HEK293 (cell line): ENCODE data around the gene SF1.

Experiments
- CTCF ChIA-PET: fragments of 350-600 bp; formaldehyde crosslinking; extraction: SDS; loops from one replicate; lab custom pipeline; 2021; ENCODE audit warnings: antibody characterized with exemption; lab: Yijun Ruan, JAX
- POLR2A ChIA-PET: fragments of 300-600 bp; formaldehyde crosslinking; extraction: SDS; loops from one replicate; lab custom pipeline; 2020; ENCODE audit warnings: antibody characterized with exemption, inconsistent platforms; lab: Yijun Ruan, JAX
- H3K27ac ChIP-seq: fragments of 200-500 bp; sonication (Bioruptor generic); 2 replicates; pipeline ENCODE4 v1.5.1; 2014; ENCODE audit warnings: low read depth, low read length, control low read depth, inconsistent platforms; ENCODE audit errors: extremely low read depth
- H3K36me3 ChIP-seq, 2 experiments: fragments of 200-500 bp in 1 of 2; sonication (Bioruptor generic) in 1 of 2; 1 replicate in 1 of 2; 2 replicates in 1 of 2; pipeline ENCODE4 v1.5.1; 2014 to 2017; ENCODE audit warnings: inconsistent platforms in 2 of 2, low read length in 2 of 2; ENCODE audit not compliant: control insufficient read depth in 2 of 2, insufficient read depth in 1 of 2
- H3K4me1 ChIP-seq: fragments of 200-500 bp; sonication (Bioruptor generic); 2 replicates; pipeline ENCODE4 v1.5.1; 2014; ENCODE audit warnings: mild to moderate bottlenecking, low read length, inconsistent platforms; ENCODE audit not compliant: control insufficient read depth, insufficient read depth
- H3K4me3 ChIP-seq: 2 replicates; pipeline ENCODE4 v1.5.1; 2011; ENCODE audit warnings: low read depth, mild to moderate bottlenecking, control low read depth, low read length, moderate library complexity
- H3K9me3 ChIP-seq: fragments of 200-500 bp; sonication (Bioruptor generic); 2 replicates; pipeline ENCODE4 v1.5.1; 2014; ENCODE audit warnings: low read depth, low read length, inconsistent platforms; ENCODE audit not compliant: control insufficient read depth, insufficient read depth
- AEBP2 ChIP-seq: fragments of 450-650 bp; formaldehyde crosslinking; IDR thresholded peaks from 2 replicates; pipeline ENCODE4 v1.5.1; 2016; ENCODE audit warnings: missing biosample characterization, missing genetic modification characterization, borderline replicate concordance
- BCL6B ChIP-seq: fragments of 450-650 bp; formaldehyde crosslinking; IDR thresholded peaks from 2 replicates; pipeline ENCODE4 v1.5.1; 2017; ENCODE audit warnings: missing biosample characterization, missing genetic modification characterization
- KLF16 ChIP-seq: fragments of 450-650 bp; formaldehyde crosslinking; IDR thresholded peaks from 2 replicates; pipeline ENCODE4 v1.5.1; 2017; ENCODE audit warnings: missing biosample characterization, missing genetic modification characterization
- PRDM6 ChIP-seq: fragments of 450-650 bp; formaldehyde crosslinking; IDR thresholded peaks from 2 replicates; pipeline ENCODE4 v1.5.1; 2017; ENCODE audit warnings: missing biosample characterization, missing genetic modification characterization
- SP3 ChIP-seq: fragments of 450-650 bp; formaldehyde crosslinking; IDR thresholded peaks from 2 replicates; pipeline ENCODE4 v1.5.1; 2016; ENCODE audit warnings: missing biosample characterization, missing genetic modification characterization
- ZBTB48 ChIP-seq: fragments of 450-650 bp; formaldehyde crosslinking; IDR thresholded peaks from 2 replicates; pipeline ENCODE4 v1.5.1; 2016; ENCODE audit warnings: missing biosample characterization, missing genetic modification characterization
- ZFP3 ChIP-seq: fragments of 450-650 bp; formaldehyde crosslinking; IDR thresholded peaks from 2 replicates; pipeline ENCODE4 v1.5.1; 2016; ENCODE audit warnings: low read depth, missing biosample characterization, missing genetic modification characterization
- ZIC2 ChIP-seq: fragments of 450-650 bp; formaldehyde crosslinking; IDR thresholded peaks from 2 replicates; pipeline ENCODE4 v1.5.1; 2016; ENCODE audit warnings: missing biosample characterization, missing genetic modification characterization
- ZNF175 ChIP-seq: fragments of 450-650 bp; formaldehyde crosslinking; IDR thresholded peaks from 2 replicates; pipeline ENCODE4 v1.5.1; 2016; ENCODE audit warnings: missing biosample characterization, missing genetic modification characterization
- ZNF266 ChIP-seq: fragments of 450-650 bp; formaldehyde crosslinking; IDR thresholded peaks from 2 replicates; pipeline ENCODE4 v1.5.1; 2016; ENCODE audit warnings: missing biosample characterization, missing genetic modification characterization, low read depth
- ZNF280C ChIP-seq: fragments of 450-650 bp; formaldehyde crosslinking; IDR thresholded peaks from 2 replicates; pipeline ENCODE4 v1.5.1; 2016; ENCODE audit warnings: missing biosample characterization, missing genetic modification characterization
- ZNF324 ChIP-seq: fragments of 450-650 bp; formaldehyde crosslinking; IDR thresholded peaks from 2 replicates; pipeline ENCODE4 v1.5.1; 2016; ENCODE audit warnings: missing biosample characterization, missing genetic modification characterization
- ZNF341 ChIP-seq: fragments of 450-650 bp; formaldehyde crosslinking; IDR thresholded peaks from 2 replicates; pipeline ENCODE4; 2016; ENCODE audit warnings: low read depth, missing biosample characterization, missing genetic modification characterization
- ZNF433 ChIP-seq: fragments of 450-650 bp; formaldehyde crosslinking; IDR thresholded peaks from 2 replicates; pipeline ENCODE4 v1.5.1; 2016; ENCODE audit warnings: missing biosample characterization, missing genetic modification characterization, low read depth
- ZNF513 ChIP-seq: fragments of 450-650 bp; IDR thresholded peaks from 2 replicates; pipeline ENCODE4 v1.5.1; 2018; ENCODE audit warnings: missing biosample characterization, missing genetic modification characterization
- ZNF521 ChIP-seq: fragments of 450-650 bp; formaldehyde crosslinking; IDR thresholded peaks from 2 replicates; pipeline ENCODE4 v1.5.1; 2017; ENCODE audit warnings: missing biosample characterization, mild to moderate bottlenecking, missing genetic modification characterization
- ZNF530 ChIP-seq: fragments of 450-650 bp; formaldehyde crosslinking; IDR thresholded peaks from 2 replicates; pipeline ENCODE4 v1.5.1; 2016; ENCODE audit warnings: low read depth, missing biosample characterization, missing genetic modification characterization
- ZNF621 ChIP-seq: fragments of 450-650 bp; formaldehyde crosslinking; IDR thresholded peaks from 2 replicates; pipeline ENCODE4 v1.5.1; 2017; ENCODE audit warnings: missing biosample characterization, missing genetic modification characterization
- ZNF639 ChIP-seq: fragments of 450-650 bp; formaldehyde crosslinking; IDR thresholded peaks from 2 replicates; pipeline ENCODE4 v1.5.1; 2016; ENCODE audit warnings: missing biosample characterization, missing genetic modification characterization
- ZNF677 ChIP-seq: fragments of 450-650 bp; IDR thresholded peaks from 2 replicates; pipeline ENCODE4 v1.5.0; 2018; ENCODE audit warnings: missing biosample characterization, mild to moderate bottlenecking, missing genetic modification characterization, moderate library complexity
- ZNF843 ChIP-seq: fragments of 450-650 bp; formaldehyde crosslinking; IDR thresholded peaks from 2 replicates; pipeline ENCODE4 v1.5.1; 2016; ENCODE audit warnings: missing biosample characterization, missing genetic modification characterization

The SF1 gene

GRCh38 chr11:64765291-64765850 lies 13.0 kb downstream of the SF1 start (continued):
- TF ChIP-seq ZIC2 (tag by site-specific recombination) = no peak
- TF ChIP-seq ZNF621 = no peak
- TF ChIP-seq PRDM6 = no peak
- no peak for TF ChIP-seq ZNF433
- TF ChIP-seq SP3 (tag by site-specific recombination) = no peak
- TF ChIP-seq ZNF280C (tag by site-specific recombination) = no peak
- TF ChIP-seq, all 188 proteins: peak for 0

- TF ChIP-seq ZNF530 = no peak
- no peak for TF ChIP-seq ZNF266 (tag by site-specific recombination)
- TF ChIP-seq ZFP3 (tag by site-specific recombination) = no peak
- TF ChIP-seq AEBP2 (tag by site-specific recombination) = no peak
- no peak for TF ChIP-seq ZNF677 (tag by site-specific recombination)
- no peak for TF ChIP-seq ZNF521 (tag by site-specific recombination)
- no peak for TF ChIP-seq ZNF513 (tag by site-specific recombination)
- TF ChIP-seq KLF16 (tag by site-specific recombination) = no peak
- TF ChIP-seq PRDM6 = no peak
- no peak for TF ChIP-seq BCL6B
- TF ChIP-seq ZNF341 = no peak
- TF ChIP-seq ZNF175 = no peak
- TF ChIP-seq ZNF639 (tag by site-specific recombination) = no peak
- no peak for TF ChIP-seq ZBTB48 (tag by site-specific recombination)
- no peak for TF ChIP-seq ZNF843 (tag by site-specific recombination)
- TF ChIP-seq ZNF324 (tag by site-specific recombination) = no peak
- CTCF ChIA-PET = interaction anchor here (0.7 to 4.0 kb wide), 4 partner anchors 9 to 128 kb away, joined by 3 to 22 read pairs (median 4); partner anchors contain the start of gene RASGRP2
- H3K4me3 ChIP-seq = no peak overlapping the region
- POLR2A ChIA-PET = interaction anchor here (2.9 to 5.8 kb wide), 2 partner anchors 12 to 14 kb away, joined by 16 to 42 read pairs; partner anchors contain the start of gene SF1
- peaks cover 0 to 79% of the 10 kb centered on the region in 2 experiments; a peak in 2 of 3 replicates for H3K36me3 ChIP-seq
- H3K27ac ChIP-seq = peak overlapping the region; percentile 18; the same call in 1 of the 2 replicates
- no peaks in the 10 kb centered on the region for H3K9me3 ChIP-seq
- H3K4me1 ChIP-seq = peaks cover 7% of the 10 kb centered on the region
Observed at GRCh38 chr11:64764753-64765152, 13.6 kb downstream of the SF1 start.
